ENCODE measurements around the gene NCOA7.

The NCOA7 gene

GRCh38 chr6:125922322-125922860 lies 131.6 kb downstream of the NCOA7 start:
- TF ChIP-seq CTCF (IDR thresholded peaks at IDR 0.05) = no peak

- no peak for TF ChIP-seq CTCF (IDR thresholded peaks at IDR 0.05)
Measured at GRCh38 chr6:125923366-125923877, 132.7 kb downstream of the NCOA7 start.

GRCh38 chr6:125924169-125924568 lies 133.4 kb downstream of the NCOA7 start:
- TF ChIP-seq CTCF (IDR thresholded peaks at IDR 0.05) = no peak

DNA sequence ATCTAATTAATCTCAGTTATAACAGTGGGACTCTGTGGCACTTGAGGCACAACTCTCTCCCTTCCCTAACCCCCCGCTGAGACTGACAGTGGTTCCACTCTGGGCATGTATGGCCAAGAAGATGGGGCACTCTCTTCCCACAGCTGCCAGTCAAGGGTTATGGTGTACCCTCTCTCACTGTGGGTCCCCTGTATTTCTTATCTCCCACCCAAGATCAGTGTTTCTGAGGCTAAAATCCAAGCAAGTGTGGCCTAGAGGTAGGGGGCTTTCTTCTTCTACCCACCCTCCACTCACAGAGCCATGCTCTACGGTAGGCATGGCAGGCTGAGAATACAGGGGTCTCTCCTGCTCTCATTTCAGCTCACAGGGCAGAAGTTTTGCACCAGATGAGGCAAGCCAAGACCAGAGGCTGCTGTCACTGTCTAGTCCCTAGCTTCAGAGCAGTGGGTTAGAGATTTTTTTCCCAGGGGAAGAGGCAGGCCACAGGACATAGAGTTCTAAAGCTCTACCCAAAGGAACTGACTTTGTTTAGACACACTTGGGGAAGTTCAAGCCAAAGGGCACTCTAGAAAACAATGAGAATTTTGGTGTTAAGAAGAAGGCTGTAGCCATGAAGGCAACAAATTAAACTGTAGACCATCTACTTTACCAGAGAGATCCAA lies 134.1 kb downstream of the NCOA7 start:
- TF ChIP-seq CTCF (IDR thresholded peaks at IDR 0.05) = no peak

- no peak for TF ChIP-seq CTCF (IDR thresholded peaks at IDR 0.05)
Measured at GRCh38 chr6:125926711-125927110, 136.0 kb downstream of the NCOA7 start.

- no peak for TF ChIP-seq CTCF (IDR thresholded peaks at IDR 0.05)
Measured at GRCh38 chr6:125927761-125928160, 137.0 kb downstream of the NCOA7 start.

- TF ChIP-seq CTCF (IDR thresholded peaks at IDR 0.05) = no peak
Measured at GRCh38 chr6:125930765-125931418, 140.1 kb downstream of the NCOA7 start.
